GM18502 (cell line): Measurements from ENCODE around the gene MYO18A.
"Not testable (repeated sequence)": the region's sequence is repeated elsewhere in the genome, so short reads cannot be mapped to it uniquely, and the experiment has no call there.

Source experiments
- ATAC-seq: cut with Tn5 transposase; IDR thresholded peaks from one replicate; pipeline ENCODE4 v1.9.1; 2021; ENCODE audit warnings: mild to moderate bottlenecking; ENCODE audit not compliant: unreplicated experiment, poor library complexity

Gene MYO18A

DNA sequence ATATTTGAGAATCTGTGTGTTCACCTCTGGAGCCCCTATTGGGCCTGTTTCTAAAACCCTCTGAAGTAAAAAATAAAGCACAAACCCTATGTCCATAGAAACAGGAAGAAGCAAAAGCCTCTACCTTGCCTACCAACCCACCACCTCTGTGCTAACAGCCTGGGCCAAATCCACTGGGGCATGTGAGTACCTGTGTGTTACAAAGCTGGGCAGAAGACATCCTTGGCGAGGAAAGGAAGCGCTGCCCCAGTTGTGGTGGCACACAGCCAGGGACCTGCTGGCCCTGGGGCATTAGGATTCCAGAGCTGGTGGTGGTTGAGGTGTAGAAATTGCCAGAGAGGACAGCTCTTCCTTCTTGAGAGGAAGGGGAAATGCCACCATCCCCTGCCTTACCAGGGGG is 30.0 kb downstream of the MYO18A start:
- ATAC-seq = no peak

GRCh38 chr17:29149431-29150064 is 30.6 kb downstream of the MYO18A start:
- ATAC-seq = peak; percentile 9

DNA sequence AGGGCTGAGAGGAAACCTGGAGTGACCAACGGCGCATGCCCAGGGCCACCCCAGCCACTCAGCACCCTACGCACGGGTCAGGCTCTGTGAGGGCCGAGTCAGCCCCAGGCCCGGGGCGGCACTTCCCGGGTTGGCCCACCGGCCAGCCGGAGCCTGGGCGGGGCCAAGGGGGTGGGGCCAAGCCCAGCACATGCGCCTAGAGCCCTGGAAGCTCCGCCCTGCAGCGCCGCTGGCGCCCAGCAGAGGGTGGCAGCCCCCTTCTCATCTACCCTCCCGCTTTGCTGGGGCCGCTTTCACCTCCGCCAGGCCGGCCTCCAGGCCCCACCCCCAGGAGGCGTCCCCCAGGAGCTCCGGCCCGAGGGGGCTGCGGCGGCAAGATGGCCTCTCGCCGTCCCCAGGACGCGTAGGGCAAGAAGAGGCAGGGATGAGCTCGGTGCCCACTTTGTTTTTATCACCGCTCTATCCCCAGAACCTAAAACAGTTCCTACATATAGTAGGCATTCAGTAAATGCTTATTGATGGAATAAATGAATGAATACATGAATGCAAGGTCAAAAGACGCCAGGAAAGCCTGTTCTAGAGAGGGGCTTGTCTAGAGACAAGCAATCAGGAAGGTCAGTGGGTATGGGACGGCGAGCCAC is 31.3 kb downstream of the MYO18A start:
- peak; percentile 87 for ATAC-seq

DNA sequence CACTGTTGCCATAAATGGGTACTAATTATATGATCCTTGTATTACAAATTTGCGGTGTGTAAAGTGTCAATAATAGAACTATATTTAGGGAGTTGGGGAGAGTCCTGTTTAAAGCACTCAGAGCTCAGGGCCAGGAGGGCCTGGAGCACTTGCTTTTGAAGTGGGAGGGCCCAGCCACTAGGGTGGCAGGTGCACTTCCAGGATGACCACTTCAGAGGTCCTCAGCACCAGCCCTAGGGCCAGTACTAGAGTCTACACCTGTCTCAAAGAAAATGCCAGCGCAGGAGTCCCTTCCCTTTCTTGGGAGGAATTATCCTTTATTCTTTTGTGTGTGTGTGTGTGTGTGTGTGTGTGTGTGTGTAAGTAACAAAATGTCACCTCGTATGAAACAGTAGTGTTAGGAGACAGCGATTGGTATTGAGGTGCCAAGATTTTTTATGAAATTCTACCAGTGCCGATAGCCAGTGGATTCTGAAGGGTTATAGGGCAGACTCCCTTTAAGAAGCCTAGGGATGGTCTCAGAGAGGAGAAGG is 31.9 kb downstream of the MYO18A start:
- no peak for ATAC-seq

GRCh38 chr17:29147682-29148081 is 32.5 kb downstream of the MYO18A start:
- ATAC-seq = no peak

- ATAC-seq = not testable (repeated sequence)
These were observed 33.0 kb downstream of the MYO18A start for GRCh38 chr17:29147228-29147627.

DNA sequence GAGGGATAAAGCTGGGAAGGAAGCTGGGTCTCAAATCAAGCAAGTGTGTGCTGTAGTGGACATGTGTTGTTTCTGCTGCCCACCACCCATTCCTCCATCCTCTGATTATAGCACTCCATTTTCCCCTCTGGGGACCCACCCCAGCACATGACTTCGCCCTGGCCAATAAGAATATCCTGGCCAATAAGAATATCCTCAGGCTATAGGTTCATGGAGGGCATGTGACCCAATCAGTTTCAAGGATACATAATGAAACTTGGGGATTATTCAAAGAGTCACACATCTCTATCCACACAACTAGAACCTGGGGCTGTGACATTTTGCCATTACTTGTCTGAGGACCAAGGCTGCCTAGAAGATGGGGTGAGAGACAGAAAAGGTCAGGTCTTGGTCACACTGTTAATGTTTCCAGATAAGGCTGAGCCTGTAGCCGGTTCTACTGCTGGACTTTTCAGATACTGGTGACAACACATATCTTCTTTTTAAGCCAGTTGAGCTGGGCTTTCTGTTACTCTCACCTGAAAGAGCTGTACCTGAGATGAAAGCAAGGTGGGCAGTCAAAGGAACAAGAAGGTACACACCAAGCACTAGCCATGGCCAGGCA is 33.7 kb downstream of the MYO18A start:
- no peak for ATAC-seq

GRCh38 chr17:29145289-29146073 is 34.7 kb downstream of the MYO18A start:
- peak; percentile 45 for ATAC-seq

- no peak for ATAC-seq
These were observed 36.3 kb downstream of the MYO18A start for GRCh38 chr17:29143894-29144293.

DNA sequence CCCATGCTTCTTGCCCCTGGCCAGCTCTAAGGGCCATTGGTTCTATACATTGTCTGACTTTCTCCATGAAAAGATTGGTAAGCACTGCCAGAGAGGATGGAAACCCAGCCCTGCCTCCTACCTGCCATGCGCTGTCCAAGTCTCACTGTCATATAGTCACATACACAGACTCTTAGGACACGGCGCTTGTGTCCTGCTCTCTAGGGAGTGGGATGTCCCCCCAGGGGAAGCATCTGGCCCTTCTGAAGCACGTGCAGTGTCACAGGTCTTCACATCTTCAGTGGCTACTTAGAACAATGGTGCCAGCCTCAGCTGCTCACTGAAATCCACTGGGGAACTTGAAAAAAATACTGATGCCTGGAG is 38.7 kb downstream of the MYO18A start:
- ATAC-seq = no peak

- peak; percentile 23 for ATAC-seq
These were observed 39.3 kb downstream of the MYO18A start for GRCh38 chr17:29140631-29141513.

DNA sequence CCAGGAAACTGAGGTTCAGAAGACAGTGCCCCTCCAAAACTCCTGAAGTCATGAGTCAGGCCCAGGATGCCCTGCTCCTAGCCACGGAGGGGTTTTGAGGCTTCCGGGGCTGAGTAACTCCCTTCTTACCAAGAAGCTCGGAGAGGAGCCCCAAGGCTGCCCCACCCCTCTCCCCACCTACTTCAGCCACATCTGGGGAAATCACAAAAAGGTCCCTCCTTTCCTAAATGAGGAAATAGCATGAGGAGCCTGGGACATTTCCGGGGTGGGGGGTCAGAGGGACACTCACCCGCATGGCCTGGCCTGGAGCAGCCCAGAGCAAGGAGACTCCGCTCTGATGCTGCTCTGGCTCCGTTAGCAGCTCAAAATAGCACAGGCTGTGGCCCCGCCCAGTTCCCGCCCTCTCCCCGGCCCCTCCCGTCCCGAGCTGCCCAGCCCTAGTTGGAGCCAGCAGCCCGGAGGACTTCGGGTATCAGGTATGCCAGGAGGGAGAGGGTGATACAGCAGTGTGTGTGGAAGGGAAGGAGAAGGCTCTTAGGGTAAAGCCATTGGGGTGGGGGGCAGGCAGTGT is 40.1 kb downstream of the MYO18A start:
- ATAC-seq = peak; percentile 67

DNA sequence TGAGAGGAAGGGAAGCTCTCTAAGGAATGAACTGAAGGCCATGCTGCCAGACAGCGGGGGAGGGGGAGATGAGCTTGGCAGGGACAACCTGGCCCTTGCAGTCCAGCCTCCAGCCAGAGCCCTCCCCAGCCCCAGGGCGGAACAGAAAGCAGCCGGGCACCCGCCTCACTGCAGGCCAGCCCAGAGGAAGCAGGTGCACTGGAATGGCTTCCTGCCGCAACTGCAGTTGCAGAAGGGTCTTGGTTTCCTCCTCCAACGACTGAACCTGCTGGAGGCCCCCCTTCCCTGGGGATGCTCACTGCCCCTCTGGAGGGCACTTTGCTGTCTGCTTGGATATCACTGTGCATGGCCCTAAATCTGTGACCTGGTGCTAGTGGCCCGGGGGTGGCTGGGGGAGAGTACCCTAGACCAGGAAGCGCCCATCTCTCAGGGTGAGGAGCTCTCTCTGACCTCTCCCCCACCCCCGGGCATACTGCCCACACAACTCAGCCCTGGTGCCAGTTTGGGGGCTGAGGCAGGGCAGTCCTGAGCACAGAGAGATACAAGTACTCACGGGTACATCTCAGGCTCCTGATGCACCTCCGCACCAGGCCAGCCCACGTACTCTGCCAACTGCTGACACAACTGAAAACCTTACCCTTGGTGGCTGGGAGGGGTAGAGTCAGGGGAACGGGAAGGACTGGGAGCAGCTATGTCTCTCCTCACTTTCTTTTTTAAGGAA is 41.1 kb downstream of the MYO18A start:
- no peak for ATAC-seq

- ATAC-seq = no peak
These were observed 41.8 kb downstream of the MYO18A start for GRCh38 chr17:29138184-29138955.

DNA sequence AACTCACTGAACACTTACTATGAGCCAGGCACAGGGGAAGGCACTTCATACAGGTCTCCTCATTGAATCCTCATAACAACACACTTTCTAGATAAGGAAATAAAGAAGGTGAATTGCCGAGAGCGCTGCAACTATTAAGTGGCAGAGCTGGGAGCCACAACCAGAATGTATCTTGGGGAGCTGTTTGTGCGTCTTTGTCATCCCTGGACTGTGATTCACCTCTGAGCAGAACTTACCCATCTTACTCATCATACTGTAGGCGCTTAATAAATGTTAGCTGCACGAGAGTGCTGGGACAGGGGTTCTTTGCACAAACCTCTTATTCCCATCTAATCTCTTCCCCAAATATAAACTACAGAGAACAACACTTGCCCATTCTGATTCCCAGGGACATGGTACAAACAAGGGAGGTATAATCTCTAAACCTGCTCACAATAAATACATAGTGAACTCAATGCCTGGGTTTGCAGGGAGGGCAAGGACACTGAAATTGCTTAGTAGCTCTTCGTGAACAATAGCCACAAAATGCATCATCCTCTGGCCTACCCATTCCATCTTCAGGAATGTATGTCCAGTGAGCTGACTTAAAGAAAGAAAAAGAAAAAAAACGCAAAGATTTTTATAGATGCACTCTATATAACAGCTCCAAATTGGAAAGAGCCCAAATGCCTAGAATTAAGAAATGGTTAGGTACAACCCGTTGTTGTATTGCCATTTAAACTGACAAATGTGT is 43.0 kb downstream of the MYO18A start:
- ATAC-seq = no peak

DNA sequence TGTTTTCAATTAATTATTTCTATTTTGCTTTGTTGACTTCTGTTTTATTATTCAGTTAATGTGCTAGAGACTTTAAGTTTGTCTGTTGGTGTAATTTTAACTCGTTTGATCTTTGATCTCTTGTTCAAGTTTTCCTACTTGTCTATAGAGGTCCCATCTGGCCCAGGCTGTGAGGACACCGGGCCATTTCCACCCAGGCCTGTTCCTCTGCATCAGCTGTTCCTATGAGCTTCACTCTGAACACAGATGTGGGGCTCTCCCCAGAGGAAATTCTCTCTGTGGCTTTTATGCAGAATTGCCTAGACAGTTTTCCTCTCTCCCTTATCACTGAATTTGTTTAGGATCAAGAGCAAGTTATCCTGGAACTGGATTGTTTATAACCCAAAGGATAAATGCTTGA is 44.7 kb downstream of the MYO18A start:
- no peak for ATAC-seq

DNA sequence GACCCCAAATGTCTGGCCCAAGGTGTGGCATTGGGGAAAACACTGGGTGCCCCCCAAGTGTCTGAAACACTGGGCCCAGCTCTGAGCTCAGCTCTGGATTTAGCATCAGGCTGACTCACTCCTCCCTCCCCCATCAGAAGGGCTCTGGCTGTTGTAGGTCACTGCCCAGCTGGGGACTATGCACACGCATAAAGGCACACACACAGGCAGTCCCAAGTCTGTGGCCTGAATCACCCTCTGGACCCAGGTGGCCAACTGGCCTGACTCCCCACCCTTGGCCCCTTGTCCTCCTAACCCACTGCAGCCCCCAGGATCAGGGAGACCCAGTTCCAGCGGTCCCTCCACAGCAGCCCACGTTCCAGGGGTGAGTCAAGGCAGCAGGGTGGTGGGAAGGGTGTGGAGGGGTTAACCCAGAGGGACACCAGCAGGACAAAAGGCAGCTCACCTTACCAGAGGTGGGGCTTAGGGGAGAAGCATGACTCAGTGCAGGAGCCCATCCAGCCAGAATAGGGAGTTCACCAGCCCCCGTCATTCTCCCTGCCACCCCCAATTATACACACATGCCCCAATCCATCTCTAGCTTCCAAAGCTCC is 47.0 kb downstream of the MYO18A start:
- no peak for ATAC-seq
